PFSK-1 (cell line): Measurements from ENCODE around the gene DYNLT3.

Experiments used
- FOXP2 ChIP-seq: optimal IDR thresholded peaks from 2 replicates; pipeline ENCODE3; 2011; ENCODE audit warnings: borderline replicate concordance, control low read depth, inconsistent platforms; ENCODE audit not compliant: insufficient read depth; ENCODE audit errors: extremely low read length, extremely low read depth
- POLR2AphosphoS5 ChIP-seq: IDR thresholded peaks from 2 replicates; pipeline ENCODE4 v1.6.1; 2012; ENCODE audit warnings: low read depth, mild to moderate bottlenecking, control low read depth, low read length, moderate library complexity
- SIN3A ChIP-seq: IDR thresholded peaks from 2 replicates; pipeline ENCODE4 v1.6.1; 2012; ENCODE audit warnings: mild to moderate bottlenecking, low read length, moderate library complexity, borderline replicate concordance; ENCODE audit not compliant: insufficient read depth
- TAF1 ChIP-seq: IDR thresholded peaks from 2 replicates; pipeline ENCODE4 v1.6.1; 2012; ENCODE audit warnings: low read length, control low read depth, borderline replicate concordance; ENCODE audit not compliant: insufficient read depth
- TF ChIP-seq, protein P1 (sequence below), 2 experiments: IDR thresholded peaks; 2 replicates each; pipeline versions ENCODE4 v1.6.1 to v1.8.0; 2011 to 2012; ENCODE audit warnings: low read depth in 2 of 2, low read length in 2 of 2, control low read depth in 1 of 2, inconsistent platforms in 1 of 2, mild to moderate bottlenecking in 1 of 2, moderate library complexity in 1 of 2; ENCODE audit not compliant: insufficient read depth in 1 of 2

DYNLT3 gene

DNA sequence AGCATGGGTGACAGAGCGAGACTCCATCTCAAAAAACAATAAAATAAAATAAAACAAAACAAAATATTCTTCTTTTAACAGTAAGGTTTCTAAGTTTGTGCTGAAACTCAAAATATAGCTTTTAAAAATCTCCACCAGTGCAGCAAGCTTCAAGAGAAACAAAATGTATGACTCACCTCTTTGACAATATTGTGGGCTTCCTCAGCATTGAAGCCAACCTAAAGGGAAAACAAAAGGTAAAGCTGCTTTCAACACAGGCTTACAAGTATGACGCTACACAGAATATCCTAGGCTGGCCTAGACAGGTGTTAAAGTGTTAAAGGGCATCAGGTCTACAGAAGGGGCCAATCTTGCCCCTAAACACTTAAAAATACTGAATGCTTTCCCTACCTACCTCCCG, 1.2 kb downstream of the DYNLT3 start:
- TF ChIP-seq POLR2AphosphoS5: no peak
- TF ChIP-seq TAF1: no peak
- no peak for TF ChIP-seq FOXP2
- TF ChIP-seq SIN3A: no peak
- TF ChIP-seq, protein P1, sequence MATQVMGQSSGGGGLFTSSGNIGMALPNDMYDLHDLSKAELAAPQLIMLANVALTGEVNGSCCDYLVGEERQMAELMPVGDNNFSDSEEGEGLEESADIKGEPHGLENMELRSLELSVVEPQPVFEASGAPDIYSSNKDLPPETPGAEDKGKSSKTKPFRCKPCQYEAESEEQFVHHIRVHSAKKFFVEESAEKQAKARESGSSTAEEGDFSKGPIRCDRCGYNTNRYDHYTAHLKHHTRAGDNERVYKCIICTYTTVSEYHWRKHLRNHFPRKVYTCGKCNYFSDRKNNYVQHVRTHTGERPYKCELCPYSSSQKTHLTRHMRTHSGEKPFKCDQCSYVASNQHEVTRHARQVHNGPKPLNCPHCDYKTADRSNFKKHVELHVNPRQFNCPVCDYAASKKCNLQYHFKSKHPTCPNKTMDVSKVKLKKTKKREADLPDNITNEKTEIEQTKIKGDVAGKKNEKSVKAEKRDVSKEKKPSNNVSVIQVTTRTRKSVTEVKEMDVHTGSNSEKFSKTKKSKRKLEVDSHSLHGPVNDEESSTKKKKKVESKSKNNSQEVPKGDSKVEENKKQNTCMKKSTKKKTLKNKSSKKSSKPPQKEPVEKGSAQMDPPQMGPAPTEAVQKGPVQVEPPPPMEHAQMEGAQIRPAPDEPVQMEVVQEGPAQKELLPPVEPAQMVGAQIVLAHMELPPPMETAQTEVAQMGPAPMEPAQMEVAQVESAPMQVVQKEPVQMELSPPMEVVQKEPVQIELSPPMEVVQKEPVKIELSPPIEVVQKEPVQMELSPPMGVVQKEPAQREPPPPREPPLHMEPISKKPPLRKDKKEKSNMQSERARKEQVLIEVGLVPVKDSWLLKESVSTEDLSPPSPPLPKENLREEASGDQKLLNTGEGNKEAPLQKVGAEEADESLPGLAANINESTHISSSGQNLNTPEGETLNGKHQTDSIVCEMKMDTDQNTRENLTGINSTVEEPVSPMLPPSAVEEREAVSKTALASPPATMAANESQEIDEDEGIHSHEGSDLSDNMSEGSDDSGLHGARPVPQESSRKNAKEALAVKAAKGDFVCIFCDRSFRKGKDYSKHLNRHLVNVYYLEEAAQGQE (IDR thresholded peaks at IDR 0.05; ENCODE audit: insufficient read depth in 1 of 2, low read depth in 2 of 2, low read length in 2 of 2): no peak

DNA sequence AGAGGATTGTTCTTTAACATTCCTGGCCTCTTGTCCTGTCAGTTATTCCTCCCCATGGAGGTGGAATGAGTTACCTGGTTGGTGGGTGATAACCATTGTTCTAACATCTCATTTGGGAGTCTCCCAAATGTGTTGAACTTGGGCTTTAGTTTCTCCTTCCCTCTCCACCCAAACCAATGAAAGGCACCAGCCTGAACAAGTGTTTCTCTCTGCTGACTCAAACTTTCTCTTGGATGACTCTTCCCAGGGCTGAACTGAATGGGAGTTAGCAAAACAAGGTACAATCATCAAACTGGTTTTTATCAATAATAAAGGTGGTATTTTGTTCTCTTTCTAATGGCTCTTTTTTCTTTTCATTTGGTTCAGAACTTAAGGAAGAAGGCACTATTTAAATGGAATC, 2.7 kb downstream of the DYNLT3 start:
- TF ChIP-seq SIN3A (no peak), FOXP2 (no peak)
- TF ChIP-seq, protein P1 (IDR thresholded peaks at IDR 0.05; ENCODE audit: insufficient read depth in 1 of 2, low read depth in 2 of 2, low read length in 2 of 2): no peak

DNA sequence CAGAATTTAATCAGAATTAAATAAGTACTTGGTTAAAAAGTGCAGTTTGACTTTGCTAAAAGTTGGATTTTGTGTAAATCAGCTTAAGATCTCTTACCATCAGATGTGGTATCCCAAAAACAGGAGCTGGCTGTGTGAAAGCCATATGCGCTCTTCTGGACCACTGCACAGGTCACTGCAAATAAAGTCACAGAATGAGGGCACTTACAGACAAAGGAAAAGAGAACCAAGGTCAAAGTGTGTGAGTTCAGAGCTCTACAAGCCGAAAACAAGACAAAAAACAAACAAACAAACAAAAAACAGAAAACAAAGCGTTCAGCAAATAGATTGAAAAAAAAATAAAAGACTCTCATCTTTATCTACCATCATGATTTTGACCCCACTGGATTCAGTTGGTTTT, 6.4 kb downstream of the DYNLT3 start:
- TF ChIP-seq, protein P1 (IDR thresholded peaks at IDR 0.05; ENCODE audit: insufficient read depth in 1 of 2, low read depth in 2 of 2, low read length in 2 of 2): no peak
- no peak for TF ChIP-seq SIN3A
- TF ChIP-seq FOXP2: no peak
- TF ChIP-seq POLR2AphosphoS5: no peak
- no peak for TF ChIP-seq TAF1

DNA sequence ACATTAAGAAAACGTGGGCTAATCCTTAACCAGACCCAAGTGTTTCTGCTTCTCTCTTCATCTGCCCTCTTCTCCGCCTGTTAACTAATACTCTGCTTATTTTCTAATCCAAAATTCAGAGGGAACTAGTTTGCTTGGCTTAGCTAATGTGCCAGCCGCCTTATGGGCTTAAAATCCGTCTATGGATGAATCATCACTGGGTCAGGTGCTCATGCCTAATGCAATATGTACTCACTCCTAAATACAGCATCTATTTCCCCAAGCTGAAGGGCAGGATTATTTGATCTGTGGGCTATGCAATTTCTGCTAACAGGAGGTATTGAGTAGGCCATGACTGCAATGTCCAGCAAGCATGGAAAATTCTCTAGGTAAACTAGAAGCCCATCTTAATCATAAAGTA, 12.4 kb downstream of the DYNLT3 start:
- TF ChIP-seq POLR2AphosphoS5 (no peak), FOXP2 (no peak), SIN3A (no peak), TAF1 (no peak)
- TF ChIP-seq, protein P1 (IDR thresholded peaks at IDR 0.05; ENCODE audit: insufficient read depth in 1 of 2, low read depth in 2 of 2, low read length in 2 of 2): no peak

DNA sequence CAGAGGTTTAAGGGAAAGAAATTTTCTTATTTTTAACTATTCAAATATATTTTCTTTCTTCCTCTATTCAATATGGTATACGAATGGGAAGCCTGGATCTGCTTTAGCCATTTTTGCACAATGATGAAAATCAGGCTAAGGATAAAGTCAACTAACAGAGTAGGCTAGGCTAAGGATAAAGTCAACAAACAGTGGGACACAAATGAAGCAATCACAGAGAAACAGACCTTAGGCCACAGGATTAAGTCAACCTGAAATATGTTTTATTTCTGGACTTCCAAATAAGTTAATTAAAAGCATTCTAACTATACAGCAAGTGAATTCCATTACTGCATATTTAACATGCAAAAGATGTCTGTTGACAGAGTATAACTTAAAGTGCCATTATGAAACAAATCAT, 17.0 kb downstream of the DYNLT3 start:
- no peak for TF ChIP-seq TAF1
- TF ChIP-seq POLR2AphosphoS5: no peak
- no peak for TF ChIP-seq SIN3A
- TF ChIP-seq, protein P1 (IDR thresholded peaks at IDR 0.05; ENCODE audit: insufficient read depth in 1 of 2, low read depth in 2 of 2, low read length in 2 of 2): no peak
- no peak for TF ChIP-seq FOXP2
